HS-5 (cell line): ENCODE results near the gene FOXN1.
"Not testable (repeated sequence)": the region's sequence is repeated elsewhere in the genome, so short reads cannot be mapped to it uniquely, and the experiment has no call there.

Source experiments
- DNase-seq: peaks from one replicate; pipeline ENCODE4 v3.0.0-alpha.2; 2012; ENCODE audit warnings: low read depth

The FOXN1 gene

GRCh38 chr17:28500712-28501379, 5.3 kb upstream of the FOXN1 start:
- DNase-seq, result no peak

- DNase-seq, result no peak
Observed at GRCh38 chr17:28501421-28502284, 4.5 kb upstream of the FOXN1 start.

GRCh38 chr17:28503420-28503819, 2.7 kb upstream of the FOXN1 start:
- no peak for DNase-seq

- DNase-seq, result no peak
Observed at GRCh38 chr17:28506763-28507487, 777 bp downstream of the FOXN1 start.

GRCh38 chr17:28507567-28508203, 1.5 kb downstream of the FOXN1 start:
- no peak for DNase-seq

- no peak for DNase-seq
Observed at GRCh38 chr17:28508211-28508724, 2.1 kb downstream of the FOXN1 start.

- no peak for DNase-seq
Observed at GRCh38 chr17:28509789-28510188, 3.6 kb downstream of the FOXN1 start.

GRCh38 chr17:28511858-28512461, 5.8 kb downstream of the FOXN1 start:
- no peak for DNase-seq

GRCh38 chr17:28513476-28513875, 7.3 kb downstream of the FOXN1 start:
- DNase-seq, result no peak

- DNase-seq, result no peak
Observed at GRCh38 chr17:28514561-28515002, 8.4 kb downstream of the FOXN1 start.

- DNase-seq, result no peak
Observed at GRCh38 chr17:28515518-28515917, 9.4 kb downstream of the FOXN1 start.

- no peak for DNase-seq
Observed at GRCh38 chr17:28518132-28518531, 12.0 kb downstream of the FOXN1 start.

GRCh38 chr17:28518578-28518977, 12.4 kb downstream of the FOXN1 start:
- no peak for DNase-seq

GRCh38 chr17:28519236-28519635, 13.1 kb downstream of the FOXN1 start:
- no peak for DNase-seq

- no peak for DNase-seq
Observed at GRCh38 chr17:28520687-28521086, 14.5 kb downstream of the FOXN1 start.

- no peak for DNase-seq
Observed at GRCh38 chr17:28521311-28522085, 15.3 kb downstream of the FOXN1 start.

GRCh38 chr17:28522281-28522680, 16.1 kb downstream of the FOXN1 start:
- not testable (repeated sequence) for DNase-seq

GRCh38 chr17:28523186-28523585, 17.0 kb downstream of the FOXN1 start:
- DNase-seq, result no peak

- DNase-seq, result no peak
Observed at GRCh38 chr17:28523876-28524275, 17.7 kb downstream of the FOXN1 start.
